Sigmoid colon (tissue), 4 donors: ENCODE results near the gene PPP1R37.

Experiments used
- CTCF ChIP-seq, 4 experiments: fragments of 450-650 bp in 3 of 4; fragments of 200-600 bp in 1 of 4; IDR thresholded peaks; one replicate each; pipeline ENCODE4 v1.5.1; 2016 to 2019; ENCODE audit warnings: antibody characterized with exemption in 4 of 4, mild to moderate bottlenecking in 3 of 4, moderate library complexity in 2 of 4
- EP300 ChIP-seq, 4 donors: sonication (generic); formaldehyde crosslinking; IDR thresholded peaks; one replicate each; pipeline ENCODE4 v1.6.1; 2017; ENCODE audit warnings: antibody characterized with exemption in 4 of 4
- POLR2A ChIP-seq, 2 donors: fragments of 450-650 bp; IDR thresholded peaks; one replicate each; pipeline ENCODE4 v1.6.1; 2016; ENCODE audit warnings: antibody characterized with exemption in 2 of 2, mild to moderate bottlenecking in 2 of 2, moderate library complexity in 2 of 2
- POLR2AphosphoS5 ChIP-seq, 4 donors: sonication (generic); formaldehyde crosslinking; IDR thresholded peaks; one replicate each; pipeline ENCODE4 v1.6.1; 2017; ENCODE audit warnings: antibody characterized with exemption in 4 of 4

GRCh38 chr19:45158503-45159209 is 65.7 kb downstream of the PPP1R37 start:
- TF ChIP-seq CTCF (IDR thresholded peaks at IDR 0.05): no peak
- TF ChIP-seq POLR2AphosphoS5 (IDR thresholded peaks at IDR 0.05): no peak
- no peak for TF ChIP-seq EP300 (IDR thresholded peaks at IDR 0.05)
- no peak for TF ChIP-seq POLR2A (IDR thresholded peaks at IDR 0.05)
